IPS-20b (cell line): ENCODE measurements around the gene PTPN5.

Experiments
- H3K27ac ChIP-seq: one replicate; pipeline ENCODE4 v1.5.1; 2013; ENCODE audit warnings: low read length
- H3K27me3 ChIP-seq: 2 replicates; pipeline ENCODE4 v1.6.1; 2013; ENCODE audit warnings: mild to moderate bottlenecking, low read length, inconsistent platforms; ENCODE audit not compliant: insufficient read depth
- H3K36me3 ChIP-seq: 2 replicates; pipeline ENCODE4 v1.6.1; 2013; ENCODE audit warnings: low read depth, mild to moderate bottlenecking, inconsistent platforms, low read length, moderate library complexity; ENCODE audit not compliant: insufficient read depth
- H3K4me1 ChIP-seq: 2 replicates; pipeline ENCODE4 v1.6.1; 2013; ENCODE audit warnings: mild to moderate bottlenecking, control low read depth, inconsistent platforms, low read length, moderate library complexity; ENCODE audit not compliant: insufficient read depth
- H3K4me3 ChIP-seq: 2 replicates; pipeline ENCODE4 v1.5.1; 2013; ENCODE audit warnings: mild to moderate bottlenecking, low read length, inconsistent platforms
- H3K9ac ChIP-seq: 2 replicates; pipeline ENCODE4 v1.6.1; 2013; ENCODE audit warnings: low read depth, mild to moderate bottlenecking, inconsistent platforms, low read length, moderate library complexity
- H3K9me3 ChIP-seq: 2 replicates; pipeline ENCODE4 v1.6.1; 2013; ENCODE audit warnings: mild to moderate bottlenecking, low read depth, low read length, inconsistent platforms; ENCODE audit not compliant: insufficient read depth

The PTPN5 gene

GRCh38 chr11:18704698-18705097 is 86.9 kb downstream of the PTPN5 start:
- Histone ChIP-seq H3K9me3 (no peaks in the 10 kb centered on the region), H3K4me1 (no peaks in the 10 kb centered on the region), H3K9ac (no peak overlapping the region), H3K27me3 (peaks cover 58% of the 10 kb centered on the region), H3K4me3 (no peak overlapping the region), H3K27ac (no peak overlapping the region), H3K36me3 (no peaks in the 10 kb centered on the region)

- Histone ChIP-seq H3K4me1 (no peaks in the 10 kb centered on the region), H3K4me3 (no peak overlapping the region), H3K9me3 (no peaks in the 10 kb centered on the region), H3K27me3 (peaks cover 58% of the 10 kb centered on the region), H3K27ac (no peak overlapping the region), H3K9ac (no peak overlapping the region), H3K36me3 (no peaks in the 10 kb centered on the region)
Measured at GRCh38 chr11:18704045-18704645, 87.5 kb downstream of the PTPN5 start.

- Histone ChIP-seq H3K4me1 (no peaks in the 10 kb centered on the region), H3K4me3 (no peak overlapping the region), H3K9me3 (no peaks in the 10 kb centered on the region), H3K27ac (no peak overlapping the region), H3K9ac (no peak overlapping the region), H3K36me3 (no peaks in the 10 kb centered on the region), H3K27me3 (peaks cover 55% of the 10 kb centered on the region)
Measured at GRCh38 chr11:18703001-18703763, 88.4 kb downstream of the PTPN5 start.

- Histone ChIP-seq H3K4me1 (no peaks in the 10 kb centered on the region), H3K9me3 (no peaks in the 10 kb centered on the region), H3K27ac (no peak overlapping the region), H3K4me3 (no peak overlapping the region), H3K27me3 (peaks cover 55% of the 10 kb centered on the region), H3K9ac (no peak overlapping the region), H3K36me3 (no peaks in the 10 kb centered on the region)
Measured at GRCh38 chr11:18701614-18702216, 89.9 kb downstream of the PTPN5 start.

- Histone ChIP-seq H3K9ac (no peak overlapping the region), H3K4me3 (no peak overlapping the region), H3K27me3 (peaks cover 59% of the 10 kb centered on the region), H3K9me3 (no peaks in the 10 kb centered on the region), H3K27ac (no peak overlapping the region), H3K4me1 (no peaks in the 10 kb centered on the region), H3K36me3 (no peaks in the 10 kb centered on the region)
Measured at GRCh38 chr11:18700872-18701271, 90.7 kb downstream of the PTPN5 start.

GRCh38 chr11:18700375-18700774 is 91.2 kb downstream of the PTPN5 start:
- Histone ChIP-seq H3K4me3 (no peak overlapping the region), H3K36me3 (no peaks in the 10 kb centered on the region), H3K4me1 (no peaks in the 10 kb centered on the region), H3K9ac (no peak overlapping the region), H3K9me3 (no peaks in the 10 kb centered on the region), H3K27ac (no peak overlapping the region), H3K27me3 (peaks cover 57% of the 10 kb centered on the region)

- Histone ChIP-seq H3K9me3 (no peaks in the 10 kb centered on the region), H3K36me3 (no peaks in the 10 kb centered on the region), H3K9ac (no peak overlapping the region), H3K27ac (no peak overlapping the region), H3K4me3 (peak overlapping the region; percentile 68; the same call in 1 of the 2 replicates), H3K4me1 (no peaks in the 10 kb centered on the region), H3K27me3 (peaks cover 52% of the 10 kb centered on the region)
Measured at GRCh38 chr11:18699848-18700261, 91.7 kb downstream of the PTPN5 start.

GRCh38 chr11:18699269-18699596 is 92.4 kb downstream of the PTPN5 start:
- H3K36me3 ChIP-seq, result no peaks in the 10 kb centered on the region
- H3K9ac ChIP-seq, result peak overlapping the region; percentile 56; the same call in 1 of the 2 replicates
- no peak overlapping the region for H3K27ac ChIP-seq
- no peaks in the 10 kb centered on the region for H3K9me3 ChIP-seq
- no peaks in the 10 kb centered on the region for H3K4me1 ChIP-seq
- H3K4me3 ChIP-seq, result peak overlapping the region; percentile 68
- peaks cover 48% of the 10 kb centered on the region for H3K27me3 ChIP-seq

GRCh38 chr11:18698341-18699268 is 93.0 kb downstream of the PTPN5 start, which contains the start of gene TMEM86A:
Gene TMEM86A (plus strand): TSS chr11:18698779. CDS start chr11:18698887, 108 bp downstream.
- Histone ChIP-seq H3K4me3 (peak within 1 kb of the TSS; percentile 68), H3K9me3 (no peaks in the 10 kb centered on the region), H3K9ac (peak within 1 kb of the TSS; percentile 56; the same call in 1 of the 2 replicates), H3K27ac (no peak within 1 kb of the TSS), H3K36me3 (no peaks in the 10 kb centered on the region), H3K4me1 (no peaks in the 10 kb centered on the region), H3K27me3 (peaks cover 47% of the 10 kb centered on the region)

- H3K27me3 ChIP-seq, result peaks cover 41% of the 10 kb centered on the region
- H3K4me1 ChIP-seq, result no peaks in the 10 kb centered on the region
- H3K9me3 ChIP-seq, result no peaks in the 10 kb centered on the region
- no peak overlapping the region for H3K4me3 ChIP-seq
- H3K36me3 ChIP-seq, result no peaks in the 10 kb centered on the region
- no peak overlapping the region for H3K9ac ChIP-seq
- H3K27ac ChIP-seq, result no peak overlapping the region
Measured at GRCh38 chr11:18697576-18697975, 94.0 kb downstream of the PTPN5 start.

GRCh38 chr11:18696638-18697225 is 94.9 kb downstream of the PTPN5 start:
- no peak overlapping the region for H3K4me3 ChIP-seq
- H3K36me3 ChIP-seq, result no peaks in the 10 kb centered on the region
- H3K27ac ChIP-seq, result no peak overlapping the region
- H3K4me1 ChIP-seq, result no peaks in the 10 kb centered on the region
- H3K27me3 ChIP-seq, result peaks cover 41% of the 10 kb centered on the region
- no peaks in the 10 kb centered on the region for H3K9me3 ChIP-seq
- H3K9ac ChIP-seq, result no peak overlapping the region
